ENCODE data around the gene CDH4. TPM values are rescaled to one million over a fixed set of nuclear protein-coding genes. Genes with fewer than 3 reads are reported as not detected.

The CDH4 gene
- total and polyA plus RNA-seq, 2 donors (not counting 3 experiments of a cell fraction or from before 2014, with no cell fraction given): 0.17 to 0.51 TPM

- DNase-seq (ENCODE audit: low read depth, low spot score) (no peak), FAIRE-seq (no peak)
- H3K27me3 ChIP-seq (ENCODE audit: control insufficient read depth in 2 of 2, insufficient read depth in 2 of 2, low read length in 2 of 2): no peaks in the 10 kb centered on the region
- H3K36me3 ChIP-seq (ENCODE audit: control insufficient read depth in 2 of 2, extremely low read depth in 1 of 2, insufficient read depth in 2 of 2, low read length in 2 of 2): no peaks in the 10 kb centered on the region
- no peak for TF ChIP-seq MAX (IDR thresholded peaks at IDR 0.05; ENCODE audit: insufficient read depth, insufficient read length)
- peaks cover 2% of the 10 kb centered on the region for H3K9me3 ChIP-seq (replicated peaks; ENCODE audit: control insufficient read depth, insufficient read depth, low read length)
- H3K27ac ChIP-seq (ENCODE audit: insufficient read depth, low read depth, low read length): no peak overlapping the region
- H3K9me1 ChIP-seq (replicated peaks; ENCODE audit: control insufficient read depth, extremely low read depth, insufficient read depth, low read length): no peaks in the 10 kb centered on the region
- no peak overlapping the region for H3K4me2 ChIP-seq (ENCODE audit: insufficient read depth, low read length)
- BruUV-seq (replicated peaks): no TSS peak
- POLR2A ChIA-PET: no interaction called here
- intact Hi-C loops (cut with micrococcal nuclease): no loop called here
- CTCF ChIA-PET: no interaction called here
- dilution Hi-C loops (cut with MboI; ENCODE audit: extremely low pct_ligation_motif_present, low sequenced_read_pairs): no loop called here
- H2AFZ ChIP-seq (ENCODE audit: low read depth, low read length): no peak overlapping the region
- H3K9ac ChIP-seq (replicated peaks; ENCODE audit: extremely low read depth, insufficient read depth, low read length): no peak overlapping the region
- H3K4me3 ChIP-seq (replicated peaks in 1 of 3; ENCODE audit: insufficient read depth in 1 of 3, low read depth in 1 of 3, low read length in 3 of 3): no peak overlapping the region
- H4K20me1 ChIP-seq (replicated peaks; ENCODE audit: control insufficient read depth, extremely low read depth, insufficient read depth, low read length): no peaks in the 10 kb centered on the region
- H3K4me1 ChIP-seq (ENCODE audit: control insufficient read depth, extremely low read depth, insufficient read depth, low read length): no peaks in the 10 kb centered on the region
- no peaks in the 10 kb centered on the region for H3K79me2 ChIP-seq (ENCODE audit: control insufficient read depth, insufficient read depth, low read length)
These were observed 310.4 kb downstream of the CDH4 start for GRCh38 chr20:61562491-61562890.

DNA sequence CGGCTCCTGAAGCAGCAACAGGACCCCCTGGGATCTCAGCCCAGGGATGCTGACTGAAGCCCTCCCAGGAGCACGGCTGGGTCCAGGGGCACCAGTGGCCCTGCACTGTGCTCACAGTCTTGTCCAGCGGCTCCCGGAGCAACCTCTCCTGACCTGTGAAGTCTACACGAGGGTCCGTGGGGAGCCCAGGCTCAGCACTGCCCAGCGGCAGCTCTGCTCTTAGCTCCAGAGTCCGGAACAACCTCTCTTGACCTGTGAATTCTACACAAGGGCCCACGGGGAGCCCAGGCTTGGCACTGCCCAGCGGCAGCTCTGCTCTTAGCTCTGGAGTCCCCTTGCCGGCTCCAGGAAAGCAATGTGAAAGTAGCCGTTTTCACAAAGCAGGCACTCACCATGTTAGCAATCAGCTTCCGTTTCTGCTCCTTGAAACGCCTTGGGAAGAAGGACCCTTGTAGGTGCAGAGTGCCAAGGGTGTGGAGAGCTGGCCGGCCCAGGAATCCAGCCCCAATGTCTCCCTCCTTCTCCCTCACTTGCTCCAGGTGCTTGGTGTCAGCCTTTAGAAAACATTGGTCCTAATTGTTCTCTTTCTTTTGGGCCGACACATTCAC lies 310.9 kb downstream of the CDH4 start:
- Histone ChIP-seq H3K9ac (replicated peaks; ENCODE audit: extremely low read depth, insufficient read depth, low read length) (no peak overlapping the region), H3K4me2 (ENCODE audit: insufficient read depth, low read length) (no peak overlapping the region), H3K36me3 (ENCODE audit: control insufficient read depth in 2 of 2, extremely low read depth in 1 of 2, insufficient read depth in 2 of 2, low read length in 2 of 2) (no peaks in the 10 kb centered on the region), H3K79me2 (ENCODE audit: control insufficient read depth, insufficient read depth, low read length) (no peaks in the 10 kb centered on the region), H3K9me1 (replicated peaks; ENCODE audit: control insufficient read depth, extremely low read depth, insufficient read depth, low read length) (no peaks in the 10 kb centered on the region), H4K20me1 (replicated peaks; ENCODE audit: control insufficient read depth, extremely low read depth, insufficient read depth, low read length) (no peaks in the 10 kb centered on the region), H2AFZ (ENCODE audit: low read depth, low read length) (no peak overlapping the region), H3K27ac (ENCODE audit: insufficient read depth, low read depth, low read length) (no peak overlapping the region), H3K9me3 (replicated peaks; ENCODE audit: control insufficient read depth, insufficient read depth, low read length) (no peaks in the 10 kb centered on the region), H3K4me3 (replicated peaks in 1 of 3; ENCODE audit: insufficient read depth in 1 of 3, low read depth in 1 of 3, low read length in 3 of 3) (no peak overlapping the region), H3K4me1 (ENCODE audit: control insufficient read depth, extremely low read depth, insufficient read depth, low read length) (no peaks in the 10 kb centered on the region), H3K27me3 (ENCODE audit: control insufficient read depth in 2 of 2, insufficient read depth in 2 of 2, low read length in 2 of 2) (no peaks in the 10 kb centered on the region)
- CTCF ChIA-PET: no interaction called here
- TF ChIP-seq EZH2 (IDR thresholded peaks at IDR 0.05; ENCODE audit: borderline replicate concordance, low read depth, low read length, severe bottlenecking): no peak
- TF ChIP-seq GATA2 (IDR thresholded peaks at IDR 0.05; ENCODE audit: insufficient read depth, insufficient read length, low read depth, low read length): no peak
- no peak for TF ChIP-seq JUN (IDR thresholded peaks at IDR 0.05; ENCODE audit: borderline replicate concordance, insufficient read depth, insufficient read length, low read depth)
- no peak for TF ChIP-seq MYC (IDR thresholded peaks at IDR 0.05; ENCODE audit: low read depth, low read length)
- no peak for TF ChIP-seq POLR2AphosphoS5 (IDR thresholded peaks at IDR 0.05; ENCODE audit: insufficient read depth, low read depth, low read length)
- TF ChIP-seq MAX (IDR thresholded peaks at IDR 0.05; ENCODE audit: insufficient read depth, insufficient read length): no peak
- no peak for TF ChIP-seq POLR2A (IDR thresholded peaks at IDR 0.05; ENCODE audit: low read depth, low read length)
- TF ChIP-seq FOS (IDR thresholded peaks at IDR 0.05; ENCODE audit: borderline replicate concordance, insufficient read depth, low read length): no peak
- no peak for TF ChIP-seq CTCF (IDR thresholded peaks at IDR 0.05; ENCODE audit: extremely low read depth in 1 of 2, insufficient read depth in 1 of 2, low read depth in 1 of 2, low read length in 2 of 2)
- dilution Hi-C loops (cut with MboI; ENCODE audit: extremely low pct_ligation_motif_present, low sequenced_read_pairs): no loop called here
- DNase-seq (ENCODE audit: low read depth, low spot score): no peak
- POLR2A ChIA-PET: no interaction called here
- intact Hi-C loops (cut with micrococcal nuclease): no loop called here
- BruUV-seq (replicated peaks): no TSS peak
- no peak for FAIRE-seq

Data from endothelial cell of umbilical vein (primary cell).